Neural cell (in vitro differentiated cells): Measurements from ENCODE around the gene SURF4. TPM values are rescaled to one million over a fixed set of nuclear protein-coding genes. Genes with fewer than 3 reads are reported as not detected.

Source experiments
- polyA plus RNA-seq: library from polyadenylated mRNA; depleted of rRNA; stranded (reverse); fragments of >200 nt; gene quantifications from 2 replicates; pipeline ENCODE4 v1.2.3, GENCODE V29; 2014
- small RNA-seq, 3 experiments: library from RNA; depleted of rRNA; stranded (forward); fragments of <200 nt; gene quantifications; one replicate each; pipeline ENCODE3, GENCODE V24; 2012

Gene SURF4
- polyA plus RNA-seq, 1 donor from 2014 or later: 78.3 TPM

Small RNA genes lying within 50 kb of the gene (small RNA-seq; reads per million reads assigned to genes)
- 0 to 1.2 (median 0) reads per million in 3 experiments for gene RF00019
- 0 reads per million in 3 experiments for gene SNORD24
- gene SNORD36A: 0 reads per million in 3 experiments
- gene SNORD36B: 0 reads per million in 3 experiments
- 0 reads per million in 3 experiments for gene SNORD36C

Other genes with a start within 250 kb of the SURF4 start
- gene GBGT1, start 212.1 kb downstream of the SURF4 start, polyA plus RNA-seq: not detected in 2 replicates
- not detected in 2 replicates for gene OBP2B, start 166.8 kb downstream of the SURF4 start, polyA plus RNA-seq
- not detected in 2 replicates for gene ABO, start 100.9 kb downstream of the SURF4 start, polyA plus RNA-seq
- gene SURF6, start 39.9 kb downstream of the SURF4 start, polyA plus RNA-seq: 20.7 and 21.8 TPM in 2 replicates
- 57.5 and 62.5 TPM in 2 replicates for gene MED22, start 27.9 kb downstream of the SURF4 start, polyA plus RNA-seq
- 1,931 and 1,987 TPM in 2 replicates for gene RPL7A, start 27.8 kb downstream of the SURF4 start, polyA plus RNA-seq
- gene SURF1, start 19.6 kb downstream of the SURF4 start, polyA plus RNA-seq: 32.3 and 37.8 TPM in 2 replicates
- gene SURF2, start 19.5 kb downstream of the SURF4 start, polyA plus RNA-seq: 36.4 and 40.6 TPM in 2 replicates
- 1.1 and 3.4 TPM in 2 replicates for gene STKLD1, start 306 bp upstream of the SURF4 start, polyA plus RNA-seq
- 15.0 and 16.1 TPM in 2 replicates for gene REXO4, start 42.0 kb upstream of the SURF4 start, polyA plus RNA-seq
- gene ADAMTS13, start 46.3 kb upstream of the SURF4 start, polyA plus RNA-seq: 13.5 and 24.8 TPM in 2 replicates
- gene CACFD1, start 83.9 kb upstream of the SURF4 start, polyA plus RNA-seq: 75.4 and 78.0 TPM in 2 replicates
- 11.5 and 17.9 TPM in 2 replicates for gene SLC2A6, start 103.0 kb upstream of the SURF4 start, polyA plus RNA-seq
- not detected in 2 replicates for gene MYMK, start 148.9 kb upstream of the SURF4 start, polyA plus RNA-seq
- 0.30 and 0.85 TPM in 2 replicates for gene ADAMTSL2, start 158.6 kb upstream of the SURF4 start, polyA plus RNA-seq
- 1.5 and 2.7 TPM in 2 replicates for gene FAM163B, start 233.3 kb upstream of the SURF4 start, polyA plus RNA-seq